Measurements from ENCODE around the gene PDE3B. TPM values are rescaled to one million over a fixed set of nuclear protein-coding genes. Genes with fewer than 3 reads are reported as not detected.
"Not testable (repeated sequence)": the region's sequence is repeated elsewhere in the genome, so short reads cannot be mapped to it uniquely, and the experiment has no call there.

Gene PDE3B
- total and polyA plus RNA-seq, 7 experiments from 2014 or later, result 49.7 to 268 (median 139) TPM

DNA sequence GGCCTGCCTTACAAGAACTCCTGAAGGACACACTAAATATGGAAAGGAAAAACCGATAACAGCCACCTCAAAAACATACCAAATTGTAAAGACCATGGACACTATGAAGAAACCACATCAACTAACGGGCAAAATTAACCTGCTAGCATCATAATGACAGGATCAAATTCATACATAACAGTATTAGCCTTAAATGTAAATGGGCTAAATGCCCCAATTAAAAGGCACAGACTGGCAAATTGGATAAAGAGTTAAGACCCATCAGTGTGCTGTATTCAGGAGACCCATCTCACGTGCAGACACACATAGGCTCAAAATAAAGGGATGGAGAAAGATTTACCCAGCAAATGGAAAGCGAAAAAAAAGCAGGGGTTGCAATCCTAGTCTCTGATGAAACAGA lies 220.2 kb downstream of the PDE3B start:
- H3K4me3 Mint-ChIP-seq; H3K27me3 ChIP-seq (ENCODE audit: control insufficient read depth in 2 of 2, insufficient read depth in 2 of 2, low read length in 2 of 2); H3K4me3 ChIP-seq (ENCODE audit: low read length); H3K27ac ChIP-seq (ENCODE audit: low read depth, low read length); H3K9me3 ChIP-seq (ENCODE audit: control insufficient read depth in 2 of 3, low read length in 3 of 3); H3K4me1 ChIP-seq (ENCODE audit: control insufficient read depth in 2 of 2, insufficient read depth in 2 of 2, low read length in 2 of 2); POLR2A ChIA-PET; H3K27me3 Mint-ChIP-seq; ATAC-seq; DNase-seq; intact Hi-C loops (cut with micrococcal nuclease); CTCF ChIA-PET: not testable (repeated sequence)
- Mint-ChIP-seq H3K27ac (peak overlapping the region in 4 of 9 donors; percentile 10 to 68 (median 44)), H3K9me3 (peaks cover 0 to 23% (median 8%) of the 10 kb centered on the region in 11 donors), H3K4me1 (peaks cover 0 to 22% (median 13%) of the 10 kb centered on the region in 7 donors), H3K36me3 (peaks cover 22 to 75% (median 61%) of the 10 kb centered on the region in 5 donors)
- H3K36me3 ChIP-seq (ENCODE audit: control insufficient read depth in 2 of 3, insufficient read depth in 3 of 3, low read length in 3 of 3), result peaks cover 4 to 42% (median 10%) of the 10 kb centered on the region in 3 experiments

DNA sequence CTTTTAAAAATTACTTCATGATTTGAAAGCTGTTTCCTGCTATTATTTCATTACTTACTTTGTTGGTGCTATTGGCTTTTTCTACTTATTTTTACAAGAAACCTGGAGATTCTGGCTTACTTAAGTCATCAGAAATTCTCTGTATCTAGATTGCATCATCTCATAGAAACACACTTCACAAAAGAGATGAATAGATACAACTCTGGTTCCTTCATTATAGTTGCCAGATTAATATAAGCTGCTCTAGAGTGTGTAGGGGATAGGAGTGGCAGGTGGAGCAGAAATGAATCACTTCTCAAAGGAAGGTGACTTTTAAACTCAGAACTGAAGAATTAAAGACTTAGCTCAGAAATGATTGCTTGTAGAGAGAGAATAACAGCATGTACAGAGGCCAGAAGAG lies 228.4 kb downstream of the PDE3B start:
- no peak for ATAC-seq
- intact Hi-C loops (cut with micrococcal nuclease), result loop anchor here in 1 of 2 donors (2.0 kb wide), 1 partner anchor 15 kb away; no protein-coding TSS in a partner anchor
- peaks cover 16 to 78% (median 47%) of the 10 kb centered on the region in 5 donors for H3K36me3 Mint-ChIP-seq

DNA sequence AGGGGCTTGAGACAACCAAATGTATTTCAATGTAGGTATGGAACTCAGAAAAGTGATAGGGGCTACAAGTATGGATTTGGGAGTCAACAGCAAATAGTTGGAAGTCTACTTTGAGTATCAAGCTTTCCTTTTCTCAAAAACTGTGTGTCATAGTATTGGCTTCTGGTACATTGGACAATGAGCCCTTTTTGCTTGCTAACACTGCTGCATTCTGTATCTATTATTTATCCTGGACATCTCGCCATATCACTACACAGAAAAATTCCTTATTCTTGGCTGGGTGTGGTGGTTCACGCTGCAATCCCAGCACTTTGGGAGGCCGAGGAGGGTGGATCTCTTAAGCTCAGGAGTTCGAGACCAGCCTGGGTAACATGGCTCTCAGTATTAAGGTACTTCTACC lies 230.0 kb downstream of the PDE3B start:
- no peaks in the 10 kb centered on the region for H3K4me1 ChIP-seq (ENCODE audit: control insufficient read depth in 2 of 2, insufficient read depth in 2 of 2, low read length in 2 of 2)
- DNase-seq, result no peak
- H3K36me3 Mint-ChIP-seq, result peaks cover 15 to 81% (median 56%) of the 10 kb centered on the region in 5 donors
- H3K9me3 Mint-ChIP-seq, result peaks cover 0 to 2% (median 0%) of the 10 kb centered on the region in 11 donors
- H3K27ac ChIP-seq (ENCODE audit: low read depth, low read length), result no peak overlapping the region
- ChIA-PET POLR2A (no interaction called here), CTCF (interaction anchor here (1.6 kb wide), 1 partner anchor 34 kb away, joined by 5 read pairs; no protein-coding TSS in a partner anchor)
- ATAC-seq, result no peak
- H3K27me3 Mint-ChIP-seq, result no peaks in the 10 kb centered on the region
- H3K27ac Mint-ChIP-seq, result peak overlapping the region in 8 of 9 donors; percentile 15 to 62 (median 42)
- H3K4me1 Mint-ChIP-seq, result peaks cover 5 to 25% (median 13%) of the 10 kb centered on the region in 7 donors
- no peak overlapping the region for H3K4me3 ChIP-seq (ENCODE audit: low read length)
- no peak overlapping the region for H3K4me3 Mint-ChIP-seq
- H3K36me3 ChIP-seq (ENCODE audit: control insufficient read depth in 2 of 3, insufficient read depth in 3 of 3, low read length in 3 of 3), result peaks cover 5 to 56% (median 8%) of the 10 kb centered on the region in 3 experiments
- intact Hi-C loops (cut with micrococcal nuclease), result loop anchor here in 1 of 2 donors (2.0 kb wide), 1 partner anchor 13 kb away; no protein-coding TSS in a partner anchor
- no peaks in the 10 kb centered on the region for H3K9me3 ChIP-seq (ENCODE audit: control insufficient read depth in 2 of 3, low read length in 3 of 3)
- no peaks in the 10 kb centered on the region for H3K27me3 ChIP-seq (ENCODE audit: control insufficient read depth in 2 of 2, insufficient read depth in 2 of 2, low read length in 2 of 2)

More for the DNA sequence above, 228.4 kb downstream of the PDE3B start:
- no peak for DNase-seq
- ChIA-PET POLR2A (interaction anchor here (1.1 to 1.4 kb wide), 2 partner anchors 20 to 245 kb away, joined by 3 to 6 read pairs; partner anchors contain the start of gene CYP2R1), CTCF (interaction anchor here (1.6 kb wide), 1 partner anchor 36 kb away, joined by 5 read pairs; no protein-coding TSS in a partner anchor)
- Histone ChIP-seq H3K36me3 (ENCODE audit: control insufficient read depth in 2 of 3, insufficient read depth in 3 of 3, low read length in 3 of 3) (peaks cover 5 to 62% (median 8%) of the 10 kb centered on the region in 3 experiments), H3K4me1 (ENCODE audit: control insufficient read depth in 2 of 2, insufficient read depth in 2 of 2, low read length in 2 of 2) (no peaks in the 10 kb centered on the region), H3K27ac (ENCODE audit: low read depth, low read length) (no peak overlapping the region), H3K9me3 (ENCODE audit: control insufficient read depth in 2 of 3, low read length in 3 of 3) (no peaks in the 10 kb centered on the region), H3K4me3 (ENCODE audit: low read length) (no peak overlapping the region), H3K27me3 (ENCODE audit: control insufficient read depth in 2 of 2, insufficient read depth in 2 of 2, low read length in 2 of 2) (no peaks in the 10 kb centered on the region)
- Mint-ChIP-seq H3K9me3 (no peaks in the 10 kb centered on the region), H3K27ac (peak overlapping the region in 4 of 9 donors; percentile 3 to 62 (median 34)), H3K4me1 (peaks cover 5 to 25% (median 13%) of the 10 kb centered on the region in 7 donors), H3K4me3 (no peak overlapping the region), H3K27me3 (no peaks in the 10 kb centered on the region)

GRCh38 chr11:14875163-14875562 lies 231.6 kb downstream of the PDE3B start:
- Mint-ChIP-seq H3K36me3 (peaks cover 12 to 78% (median 52%) of the 10 kb centered on the region in 5 donors), H3K4me3 (no peak overlapping the region), H3K9me3 (peaks cover 0 to 2% (median 0%) of the 10 kb centered on the region in 11 donors), H3K4me1 (peaks cover 5 to 17% (median 13%) of the 10 kb centered on the region in 7 donors), H3K27me3 (no peaks in the 10 kb centered on the region), H3K27ac (no peak overlapping the region)
- Histone ChIP-seq H3K9me3 (ENCODE audit: control insufficient read depth in 2 of 3, low read length in 3 of 3) (no peaks in the 10 kb centered on the region), H3K36me3 (ENCODE audit: control insufficient read depth in 2 of 3, insufficient read depth in 3 of 3, low read length in 3 of 3) (peaks cover 3 to 45% (median 5%) of the 10 kb centered on the region in 3 experiments), H3K4me1 (ENCODE audit: control insufficient read depth in 2 of 2, insufficient read depth in 2 of 2, low read length in 2 of 2) (no peaks in the 10 kb centered on the region), H3K4me3 (ENCODE audit: low read length) (no peak overlapping the region), H3K27ac (ENCODE audit: low read depth, low read length) (no peak overlapping the region), H3K27me3 (ENCODE audit: control insufficient read depth in 2 of 2, insufficient read depth in 2 of 2, low read length in 2 of 2) (no peaks in the 10 kb centered on the region)
- DNase-seq (no peak), ATAC-seq (no peak)
- ChIA-PET CTCF (no interaction called here), POLR2A (no interaction called here)
- intact Hi-C loops (cut with micrococcal nuclease), result no loop called here

DNA sequence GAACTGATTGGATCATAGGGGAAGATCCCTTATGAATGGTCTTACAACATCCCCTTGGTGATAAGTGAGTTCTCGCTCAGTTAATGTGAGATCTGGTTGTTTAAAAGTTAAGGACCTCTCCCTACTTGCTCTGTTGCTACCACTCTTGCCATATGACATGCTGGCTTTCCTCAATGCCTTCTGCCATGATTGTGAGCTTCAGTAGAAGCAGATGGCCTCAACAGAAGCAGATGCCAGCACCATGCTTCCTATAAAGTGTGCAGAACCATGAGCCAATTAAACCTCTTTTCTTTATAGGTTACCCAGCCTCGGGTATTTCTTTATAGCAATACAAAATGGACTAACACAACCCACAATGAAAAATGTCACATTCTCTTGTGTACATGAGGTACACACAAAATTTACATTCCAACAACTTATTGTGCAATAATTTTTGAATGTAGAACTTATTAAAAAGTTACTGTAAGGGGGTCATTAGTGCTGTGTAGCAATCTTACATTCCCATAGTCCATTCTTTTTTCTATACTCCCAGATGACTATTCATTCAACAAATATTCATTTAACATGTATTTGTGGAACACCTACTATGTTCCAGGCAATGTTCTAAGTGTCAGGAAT lies 238.1 kb downstream of the PDE3B start:
- Mint-ChIP-seq H3K36me3 (peaks cover 16 to 57% (median 53%) of the 10 kb centered on the region in 5 donors), H3K27me3 (no peaks in the 10 kb centered on the region), H3K4me1 (peaks cover 9 to 28% (median 20%) of the 10 kb centered on the region in 7 donors), H3K9me3 (peaks cover 3 to 20% (median 7%) of the 10 kb centered on the region in 11 donors), H3K4me3 (no peak overlapping the region), H3K27ac (peak overlapping the region in 1 of 9 donors; percentile 21)
- ChIA-PET CTCF (interaction anchor here (1.3 kb wide), 1 partner anchor 27 kb away, joined by 4 read pairs; no protein-coding TSS in a partner anchor), POLR2A (interaction anchor here (0.6 kb wide), 1 partner anchor 720 kb away, joined by 3 read pairs; no protein-coding TSS in a partner anchor)
- intact Hi-C loops (cut with micrococcal nuclease), result no loop called here
- Histone ChIP-seq H3K36me3 (ENCODE audit: control insufficient read depth in 2 of 3, insufficient read depth in 3 of 3, low read length in 3 of 3) (peaks cover 0 to 17% (median 3%) of the 10 kb centered on the region in 3 experiments), H3K27me3 (ENCODE audit: control insufficient read depth in 2 of 2, insufficient read depth in 2 of 2, low read length in 2 of 2) (no peaks in the 10 kb centered on the region), H3K4me3 (ENCODE audit: low read length) (no peak overlapping the region), H3K27ac (ENCODE audit: low read depth, low read length) (no peak overlapping the region), H3K9me3 (ENCODE audit: control insufficient read depth in 2 of 3, low read length in 3 of 3) (no peaks in the 10 kb centered on the region), H3K4me1 (ENCODE audit: control insufficient read depth in 2 of 2, insufficient read depth in 2 of 2, low read length in 2 of 2) (no peaks in the 10 kb centered on the region)
- DNase-seq (no peak), ATAC-seq (no peak)

- Histone ChIP-seq H3K4me3 (ENCODE audit: low read length) (no peak overlapping the region), H3K9me3 (ENCODE audit: control insufficient read depth in 2 of 3, low read length in 3 of 3) (no peaks in the 10 kb centered on the region), H3K27ac (ENCODE audit: low read depth, low read length) (no peak overlapping the region), H3K4me1 (ENCODE audit: control insufficient read depth in 2 of 2, insufficient read depth in 2 of 2, low read length in 2 of 2) (no peaks in the 10 kb centered on the region), H3K27me3 (ENCODE audit: control insufficient read depth in 2 of 2, insufficient read depth in 2 of 2, low read length in 2 of 2) (no peaks in the 10 kb centered on the region), H3K36me3 (ENCODE audit: control insufficient read depth in 2 of 3, insufficient read depth in 3 of 3, low read length in 3 of 3) (peaks cover 0 to 15% (median 3%) of the 10 kb centered on the region in 3 experiments)
- intact Hi-C loops (cut with micrococcal nuclease), result no loop called here
- Mint-ChIP-seq H3K4me3 (no peak overlapping the region), H3K27me3 (no peaks in the 10 kb centered on the region), H3K36me3 (peaks cover 16 to 60% (median 51%) of the 10 kb centered on the region in 5 donors), H3K9me3 (peaks cover 3 to 20% (median 7%) of the 10 kb centered on the region in 11 donors), H3K4me1 (peaks cover 14 to 33% (median 25%) of the 10 kb centered on the region in 7 donors), H3K27ac (peak overlapping the region in 2 of 9 donors; percentile 19 to 21)
- ATAC-seq (no peak), DNase-seq (no peak)
- ChIA-PET CTCF (interaction anchor here (1.3 kb wide), 1 partner anchor 26 kb away, joined by 4 read pairs; no protein-coding TSS in a partner anchor), POLR2A (interaction anchor here (0.6 kb wide), 1 partner anchor 721 kb away, joined by 3 read pairs; no protein-coding TSS in a partner anchor)
These were observed 238.6 kb downstream of the PDE3B start for GRCh38 chr11:14882196-14882595.
